Measurements from ENCODE around the gene GPR22. TPM values are rescaled to one million over a fixed set of nuclear protein-coding genes. Genes with fewer than 3 reads are reported as not detected.
A peak's percentile ranks its signal among the peaks of the same experiment; 100 is the strongest.

GPR22 gene
- total RNA-seq, 1 donor = not detected

- no peak for DNase-seq (ENCODE audit: low read depth)
- TF ChIP-seq CTCF (IDR thresholded peaks at IDR 0.05; ENCODE audit: insufficient read depth, low read length) = no peak
- no peak overlapping the region for H3K4me3 ChIP-seq (ENCODE audit: low read depth, low read length)
Measured at GRCh38 chr7:107494315-107494751, 24.5 kb downstream of the GPR22 start.

GRCh38 chr7:107494884-107495283 is 25.0 kb downstream of the GPR22 start:
- H3K4me3 ChIP-seq (ENCODE audit: low read depth, low read length) = no peak overlapping the region
- DNase-seq (ENCODE audit: low read depth) = no peak
- no peak for TF ChIP-seq CTCF (IDR thresholded peaks at IDR 0.05; ENCODE audit: insufficient read depth, low read length)

- no peak for TF ChIP-seq CTCF (IDR thresholded peaks at IDR 0.05; ENCODE audit: insufficient read depth, low read length)
- no peak overlapping the region for H3K4me3 ChIP-seq (ENCODE audit: low read depth, low read length)
- no peak for DNase-seq (ENCODE audit: low read depth)
Measured at GRCh38 chr7:107495516-107495915, 25.7 kb downstream of the GPR22 start.

- DNase-seq (ENCODE audit: low read depth) = no peak
- no peak for TF ChIP-seq CTCF (IDR thresholded peaks at IDR 0.05; ENCODE audit: insufficient read depth, low read length)
- H3K4me3 ChIP-seq (ENCODE audit: low read depth, low read length) = no peak overlapping the region
Measured at GRCh38 chr7:107499731-107500130, 29.9 kb downstream of the GPR22 start.

GRCh38 chr7:107501593-107501992 is 31.7 kb downstream of the GPR22 start:
- DNase-seq (ENCODE audit: low read depth) = peak; percentile 48
- H3K4me3 ChIP-seq (ENCODE audit: low read depth, low read length) = no peak overlapping the region
- TF ChIP-seq CTCF (IDR thresholded peaks at IDR 0.05; ENCODE audit: insufficient read depth, low read length) = peak; percentile 47

GRCh38 chr7:107502154-107502553 is 32.3 kb downstream of the GPR22 start:
- H3K4me3 ChIP-seq (ENCODE audit: low read depth, low read length) = no peak overlapping the region
- TF ChIP-seq CTCF (IDR thresholded peaks at IDR 0.05; ENCODE audit: insufficient read depth, low read length) = no peak
- no peak for DNase-seq (ENCODE audit: low read depth)

- TF ChIP-seq CTCF (IDR thresholded peaks at IDR 0.05; ENCODE audit: insufficient read depth, low read length) = no peak
- H3K4me3 ChIP-seq (ENCODE audit: low read depth, low read length) = no peak overlapping the region
- no peak for DNase-seq (ENCODE audit: low read depth)
Measured at GRCh38 chr7:107502797-107503196, 32.9 kb downstream of the GPR22 start.
